ENCODE results near the gene MRPL19.
"Not testable (repeated sequence)": the region's sequence is repeated elsewhere in the genome, so short reads cannot be mapped to it uniquely, and the experiment has no call there.

Gene MRPL19

DNA sequence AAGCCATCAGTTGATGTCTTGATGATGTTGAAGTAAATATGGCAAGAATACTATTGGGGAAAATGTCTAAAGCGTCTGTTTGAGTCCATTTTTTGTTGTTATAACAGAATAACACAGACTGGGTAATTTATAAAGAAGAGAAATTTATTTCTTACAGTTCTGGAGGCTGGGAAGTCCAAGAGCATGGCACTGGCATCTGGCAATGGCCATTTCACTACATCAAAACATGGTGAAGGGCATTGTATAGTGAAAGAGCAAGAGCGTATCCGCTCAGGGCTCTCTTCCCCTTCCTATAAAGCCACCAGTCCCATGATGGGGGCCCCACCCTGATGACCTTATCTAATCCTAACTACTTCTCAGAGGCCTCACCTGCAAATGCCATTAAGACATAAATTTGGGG, 29.6 kb upstream of the MRPL19 start:
- no peak for DNase-seq

DNA sequence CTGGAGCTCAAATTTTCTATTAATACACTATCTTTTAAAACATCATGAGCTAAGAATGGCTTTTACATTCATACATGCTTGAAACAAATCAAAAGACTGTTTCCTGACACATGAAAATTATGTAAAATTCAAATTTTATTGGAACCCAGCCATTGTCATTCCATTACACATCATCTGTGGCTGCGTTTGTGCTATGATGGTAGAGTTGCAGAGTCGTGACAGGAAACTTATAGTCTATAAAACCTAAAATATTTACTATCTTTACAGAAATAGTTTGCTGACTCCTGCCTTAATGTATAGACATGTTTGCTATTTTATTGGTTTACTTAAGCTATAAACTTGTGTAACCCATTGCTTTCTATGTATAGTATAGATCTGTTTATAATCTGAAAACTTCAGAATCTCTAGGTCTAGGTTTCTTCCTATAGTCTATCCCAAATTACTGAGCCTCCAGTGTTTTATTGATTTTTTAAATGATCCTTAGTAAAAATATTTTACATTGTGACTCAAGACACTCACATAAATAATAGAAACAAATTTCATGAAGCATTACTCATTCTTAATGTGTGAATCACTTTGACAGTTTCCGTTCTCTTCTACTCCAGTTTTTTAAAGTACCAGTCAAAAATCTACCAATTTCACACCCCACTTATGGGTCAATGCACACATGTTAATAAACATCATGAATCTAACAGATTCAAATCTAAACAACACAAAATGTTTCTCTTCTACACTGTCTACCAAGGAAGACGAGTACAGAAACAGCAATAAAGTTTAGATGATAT, 26.4 kb upstream of the MRPL19 start:
- no peak for DNase-seq

DNA sequence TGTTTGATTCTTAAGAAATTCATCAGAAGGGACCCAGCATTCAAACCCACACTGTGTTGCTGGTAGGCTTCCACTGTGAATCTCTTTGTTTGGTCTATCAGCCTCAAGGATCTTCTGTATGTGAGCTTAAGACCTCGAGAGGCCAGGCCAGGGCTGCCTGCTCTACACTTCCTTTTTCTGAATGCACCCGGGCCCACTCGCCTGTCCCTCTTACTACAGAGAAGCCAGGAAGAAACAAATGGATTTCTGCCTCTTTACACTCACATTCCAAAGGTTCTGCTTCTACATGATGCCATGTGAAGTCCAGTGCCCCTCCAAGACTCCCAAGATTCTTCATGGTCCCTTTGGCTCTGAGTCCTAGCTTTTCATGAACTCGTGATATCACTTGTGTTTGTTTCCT, 25.4 kb upstream of the MRPL19 start:
- no peak for DNase-seq

DNA sequence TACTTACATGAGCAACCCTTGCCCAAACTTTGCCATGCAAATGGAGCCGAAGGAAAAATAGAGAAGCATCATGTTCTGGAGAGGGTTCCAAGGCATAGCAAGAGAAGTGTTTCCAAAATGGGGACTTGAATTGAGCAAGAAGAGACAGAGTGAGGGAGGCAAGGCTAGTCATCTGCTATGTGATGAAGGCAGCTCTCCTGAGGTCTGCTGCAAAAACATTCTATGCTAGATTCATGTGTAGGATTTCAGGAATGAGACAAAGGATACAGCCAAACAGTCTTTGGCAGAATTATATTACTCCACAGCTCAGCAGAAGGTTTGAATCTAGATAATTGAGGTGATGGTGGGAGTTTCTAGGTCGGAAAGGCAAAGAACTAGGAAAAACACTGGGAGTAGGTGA, 24.1 kb upstream of the MRPL19 start:
- DNase-seq: no peak

DNA sequence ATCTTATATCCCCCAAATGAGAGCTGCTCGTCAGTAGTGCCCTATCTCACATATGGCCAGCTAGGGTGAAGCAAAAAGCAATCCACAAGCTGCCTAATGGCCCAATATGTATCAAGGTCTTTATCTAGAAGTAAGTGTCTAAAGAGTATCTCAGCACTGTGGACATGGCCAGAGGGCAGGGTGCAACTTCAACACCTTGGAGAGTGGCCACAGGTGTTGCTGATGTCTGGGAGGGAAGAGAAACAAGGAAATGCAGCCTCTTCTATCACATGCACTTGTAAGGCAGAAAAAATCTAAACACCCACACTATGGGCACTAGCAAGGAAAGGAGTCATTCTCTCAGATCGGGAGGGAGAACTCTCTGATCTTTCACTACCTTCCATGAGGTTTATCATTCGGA, 23.7 kb upstream of the MRPL19 start:
- DNase-seq: no peak

DNA sequence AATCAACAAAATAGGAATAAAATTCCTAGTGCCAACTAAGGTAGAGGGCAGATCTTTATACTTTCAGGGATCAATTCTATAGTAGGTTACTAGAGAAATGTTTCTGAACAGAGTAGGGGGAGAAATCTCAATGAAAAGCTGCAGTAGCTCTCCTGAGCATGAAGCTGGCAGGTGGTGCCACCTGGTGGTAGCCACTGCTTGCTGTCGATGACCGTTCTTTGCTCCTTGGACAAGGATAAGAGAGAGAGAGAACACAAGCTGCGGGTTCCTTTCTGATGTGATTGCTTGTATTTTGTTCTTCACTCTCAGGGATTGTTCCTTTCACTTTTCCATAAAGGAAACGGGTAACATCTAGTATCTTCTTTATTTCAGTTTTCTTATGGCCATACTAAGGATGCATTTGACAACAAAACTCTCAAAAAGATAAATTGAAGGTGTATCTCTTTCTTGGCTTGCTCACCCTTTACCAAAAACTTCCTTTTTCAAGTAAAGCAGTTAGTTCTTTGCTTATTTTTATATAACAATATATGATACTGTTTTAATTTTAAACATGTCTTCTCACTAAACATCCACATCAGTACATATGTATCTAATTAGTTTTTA, 18.6 kb upstream of the MRPL19 start:
- peak; percentile 46 for DNase-seq

DNA sequence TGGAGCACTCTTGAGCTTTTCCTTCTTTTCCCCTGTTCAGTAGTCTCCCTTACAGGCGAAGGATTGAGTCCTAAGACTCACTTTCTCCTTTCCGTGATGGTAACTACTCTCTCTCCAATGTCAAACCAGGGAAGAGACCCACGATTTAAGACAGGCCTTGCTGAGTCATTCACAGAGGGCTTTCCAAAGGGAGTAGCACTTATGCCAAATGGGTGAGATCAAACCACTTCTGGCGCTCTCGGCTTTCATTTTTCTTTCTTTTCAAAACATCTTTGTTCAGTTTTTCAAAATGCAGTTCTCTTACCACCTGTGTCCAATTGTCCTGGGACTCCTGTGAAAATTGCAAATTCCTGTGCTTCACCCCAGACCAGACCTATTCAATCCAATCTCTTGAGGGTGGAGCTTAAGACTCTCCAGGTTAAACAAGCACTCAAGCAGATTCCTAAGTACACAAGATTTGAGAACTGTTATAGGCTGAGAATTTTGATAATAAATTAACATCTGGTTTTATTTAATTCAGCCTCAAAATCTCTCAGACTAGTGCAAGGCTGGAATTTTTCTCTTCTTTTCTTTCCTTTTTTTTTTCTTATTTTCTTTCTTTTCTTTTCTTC, 14.4 kb upstream of the MRPL19 start:
- DNase-seq: no peak

DNA sequence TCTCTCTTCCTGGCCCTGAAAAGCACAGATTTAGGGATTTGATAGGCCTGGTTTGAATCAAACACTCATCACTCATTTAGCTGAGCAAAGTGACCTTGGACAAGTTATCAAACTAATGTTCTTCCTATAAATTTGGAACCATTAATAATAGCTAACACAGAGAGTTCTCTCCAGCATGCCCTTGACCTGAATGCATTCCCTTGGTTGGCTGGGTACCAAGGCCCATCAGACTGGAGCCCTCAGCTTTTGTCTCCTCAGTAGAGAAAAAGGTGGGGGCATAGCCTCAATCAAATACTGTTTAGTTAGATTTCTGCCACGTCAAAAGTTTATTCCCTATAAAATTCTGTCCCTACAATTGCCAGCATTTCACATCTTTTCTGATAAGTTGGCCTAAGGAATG, 13.8 kb upstream of the MRPL19 start:
- no peak for DNase-seq

DNA sequence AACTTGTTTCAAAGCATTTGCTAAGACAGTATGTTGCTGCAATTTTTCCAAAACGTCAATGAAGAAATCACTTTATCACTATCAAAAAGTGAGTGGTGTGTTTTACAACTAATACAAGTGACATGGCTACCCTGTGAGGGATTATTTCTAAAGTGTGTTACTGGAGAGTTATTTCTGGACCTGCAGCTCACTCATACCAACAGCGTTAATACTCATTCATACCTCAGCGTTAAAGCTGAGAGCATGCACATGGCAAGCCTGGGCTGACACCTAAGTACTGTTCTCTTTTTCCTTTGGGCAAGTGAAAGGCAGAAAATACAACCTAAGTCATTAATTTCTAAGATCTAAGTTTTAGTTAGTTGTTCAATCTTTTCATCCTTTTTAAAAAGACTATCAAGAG, 13.0 kb upstream of the MRPL19 start:
- no peak for DNase-seq

DNA sequence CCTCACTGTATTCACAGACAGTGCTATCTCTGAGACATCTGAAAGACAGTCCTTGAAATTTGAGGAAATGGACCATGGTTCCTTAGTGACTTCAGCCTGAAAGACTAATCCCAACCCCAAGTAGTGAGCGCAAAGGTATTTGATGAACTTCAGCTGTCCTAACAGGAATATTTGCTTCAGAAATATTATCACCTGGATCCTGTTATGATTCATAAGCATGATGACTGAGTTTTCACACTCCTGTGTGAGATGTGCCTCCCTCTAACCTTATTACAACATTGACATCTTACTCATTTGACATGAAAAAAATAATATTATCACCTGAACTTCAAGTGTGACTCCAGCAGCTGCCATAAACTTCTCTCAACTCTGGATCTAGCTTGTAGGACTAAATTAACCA, 11.6 kb upstream of the MRPL19 start:
- no peak for DNase-seq

DNA sequence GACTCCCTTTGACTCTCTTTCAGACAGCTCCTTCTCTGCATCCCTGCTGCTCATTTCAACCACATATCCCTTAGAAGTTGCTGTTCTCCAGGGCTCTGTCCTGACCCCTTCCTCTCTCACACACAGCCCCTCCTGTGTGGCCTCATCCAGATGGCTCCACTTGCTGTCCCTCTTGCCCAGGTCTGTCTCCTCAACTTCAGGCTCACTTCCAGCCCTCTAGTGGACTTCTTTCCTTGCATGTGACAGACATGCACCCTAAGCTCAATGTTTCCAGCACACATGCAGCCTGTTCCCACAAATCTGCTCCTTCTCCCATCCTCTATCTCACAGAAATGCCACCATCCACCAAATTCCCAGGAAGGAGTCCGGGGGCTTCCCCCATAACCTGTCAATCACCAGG, 9.0 kb upstream of the MRPL19 start:
- DNase-seq: no peak

DNA sequence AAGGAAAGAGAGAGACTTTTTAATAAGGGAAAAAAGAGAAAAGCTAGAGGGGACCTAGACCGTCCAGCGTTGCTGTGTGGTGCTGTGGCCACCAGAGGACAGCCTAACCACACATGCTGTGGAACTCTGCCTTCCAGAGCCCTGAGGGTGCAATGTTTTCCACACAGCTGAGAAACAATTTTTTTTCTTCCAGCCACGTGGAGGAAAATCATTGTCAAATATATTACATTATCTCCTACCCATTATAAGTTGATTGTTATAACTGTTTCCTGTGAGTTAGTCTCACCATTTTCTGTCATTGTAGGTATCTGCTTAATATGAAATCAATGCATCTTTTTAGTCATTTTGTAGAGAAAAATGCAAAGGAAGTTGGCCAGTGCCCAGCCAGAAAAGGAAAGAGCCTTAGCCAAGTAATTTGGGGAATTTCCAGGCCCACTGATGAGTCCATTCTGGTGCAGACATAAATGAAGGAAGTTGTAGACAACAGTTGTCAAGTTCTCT, 5.9 kb upstream of the MRPL19 start:
- DNase-seq: peak; percentile 21

DNA sequence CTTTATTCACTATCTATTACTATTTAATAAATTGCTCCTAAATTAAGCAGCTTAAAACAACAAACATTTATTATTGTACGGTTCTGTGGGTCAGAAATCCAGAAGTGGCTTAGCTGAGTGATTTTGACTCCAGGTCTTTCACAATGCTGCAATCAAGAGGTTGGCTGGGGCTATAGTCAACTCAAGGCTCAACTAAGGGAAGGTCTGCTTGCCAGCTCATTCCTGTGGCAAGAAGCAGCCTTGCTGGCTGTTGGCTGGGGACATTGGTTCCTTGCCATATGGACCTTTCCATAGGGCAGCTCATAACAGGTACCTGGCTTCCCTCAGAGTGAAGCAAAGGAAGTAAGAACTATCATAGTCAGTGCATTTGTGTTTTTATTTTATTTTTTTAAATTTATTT, 5.0 kb upstream of the MRPL19 start:
- no peak for DNase-seq

DNA sequence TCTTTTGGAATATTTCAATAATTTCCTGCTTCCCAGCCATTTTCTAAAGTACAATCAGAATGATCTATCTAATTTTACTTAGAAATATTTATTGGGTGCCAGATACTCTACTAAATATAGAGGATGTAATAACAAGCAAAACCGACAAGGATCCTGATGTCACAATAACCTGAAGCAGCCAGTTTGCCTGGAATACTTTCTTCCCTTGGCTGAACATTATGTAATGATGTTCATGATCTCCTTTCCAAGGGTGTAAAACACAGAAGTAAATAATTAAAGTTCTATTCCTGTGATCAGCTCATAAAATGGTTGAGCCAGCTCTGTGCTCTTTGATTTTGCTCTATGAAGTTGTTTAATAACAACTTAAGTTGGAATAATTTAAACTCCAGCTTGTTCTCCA, 2.6 kb upstream of the MRPL19 start:
- no peak for DNase-seq

DNA sequence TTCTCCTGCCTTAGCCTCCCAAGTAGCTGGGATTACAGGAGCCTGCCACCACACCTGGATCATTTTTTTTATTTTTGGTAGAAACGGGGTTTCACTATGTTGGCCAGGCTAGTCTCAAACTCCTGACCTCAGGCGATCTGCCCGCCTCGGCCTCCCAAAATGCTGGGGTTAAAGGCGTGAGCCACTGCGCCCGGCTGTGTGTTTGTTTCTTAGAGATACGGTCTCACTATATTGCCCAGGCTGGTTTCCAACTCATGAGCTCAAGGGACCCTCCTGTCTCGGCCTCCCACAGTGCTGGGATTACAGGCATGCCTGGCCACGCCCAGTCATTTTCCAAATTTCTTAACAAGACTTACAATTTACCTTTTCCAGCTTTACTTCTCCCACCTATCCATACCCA, 940 bp upstream of the MRPL19 start:
- no peak for DNase-seq

DNA sequence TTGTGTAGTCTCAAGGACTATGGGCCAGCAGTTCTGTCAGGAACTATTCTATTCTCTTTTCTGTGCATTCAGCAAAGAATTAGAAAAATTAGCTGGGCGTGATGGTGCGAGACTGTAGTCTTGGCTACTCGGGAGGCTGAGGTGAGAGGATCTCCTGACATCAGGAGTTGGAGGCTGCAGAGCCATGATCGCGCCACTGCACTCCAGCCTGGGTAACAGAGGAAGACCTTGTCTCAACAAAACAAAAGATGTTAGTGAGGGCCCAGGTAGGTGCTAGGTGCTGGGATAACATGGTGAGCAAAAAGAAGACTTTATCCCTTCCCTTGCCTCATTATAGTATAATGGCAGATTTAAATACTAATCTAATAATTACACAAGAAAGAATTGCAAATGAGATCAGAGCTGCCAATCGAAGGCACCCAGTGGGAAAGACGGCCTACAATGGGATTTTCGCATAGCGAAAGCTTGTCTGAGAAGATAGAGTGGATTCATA, 447 bp upstream of the MRPL19 start:
- DNase-seq: no peak

DNA sequence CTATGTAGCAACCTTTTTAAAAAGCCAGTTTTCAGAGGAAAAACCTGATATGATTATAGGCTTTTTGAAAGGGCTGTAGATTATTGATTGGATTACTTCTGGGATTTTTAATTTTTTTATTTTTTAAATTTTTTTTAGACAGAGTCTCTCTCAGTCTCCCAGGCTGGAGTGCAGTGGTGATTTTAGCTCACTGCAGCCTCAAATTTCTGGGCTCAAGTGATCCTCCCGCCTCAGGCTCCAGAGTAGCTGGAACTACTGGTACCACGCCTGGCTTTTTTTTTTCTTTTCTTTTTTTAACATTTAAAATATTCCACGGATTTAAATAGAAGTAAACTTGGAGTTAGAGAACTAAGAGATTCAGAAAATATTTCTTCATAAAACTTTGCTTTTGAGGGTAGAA, 1.2 kb downstream of the MRPL19 start:
- DNase-seq: no peak

DNA sequence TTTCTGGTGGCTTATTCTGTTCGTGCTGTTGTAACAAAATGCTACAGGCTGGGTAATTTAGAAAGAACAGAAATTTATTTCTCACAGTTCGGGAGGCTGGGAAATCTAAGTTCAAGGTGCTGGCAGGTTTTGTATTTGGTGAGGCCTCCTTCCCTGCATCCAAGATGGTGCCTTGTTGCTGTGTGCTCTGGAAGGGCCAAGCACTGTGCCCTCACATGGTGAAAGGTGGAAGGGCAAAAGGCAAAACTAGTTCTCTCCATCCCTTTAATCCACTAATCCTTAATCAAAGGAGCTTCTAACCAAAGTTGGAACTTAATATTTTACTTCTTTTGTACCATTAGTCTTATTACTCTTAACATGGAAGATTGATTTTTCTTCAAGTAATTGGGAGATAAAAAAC, 7.4 kb downstream of the MRPL19 start:
- no peak for DNase-seq

DNA sequence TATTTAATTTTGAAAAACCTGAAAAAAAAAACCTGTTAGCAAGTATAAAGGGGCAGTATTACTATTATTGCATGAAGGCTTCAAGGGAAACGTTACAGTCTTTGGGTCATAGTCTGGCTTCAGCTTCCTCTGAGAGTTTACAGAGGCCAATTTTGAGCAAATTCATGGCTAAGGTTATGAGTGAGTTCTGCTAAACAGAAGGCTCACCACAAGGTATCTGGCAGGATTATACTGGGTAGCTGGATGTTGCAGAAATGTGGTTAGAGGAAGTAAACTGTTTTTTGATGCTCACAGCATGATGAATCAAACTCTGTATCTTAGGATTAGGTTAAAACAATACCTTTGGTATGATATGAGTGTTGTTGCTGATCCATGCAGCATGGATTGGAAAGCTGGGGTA, 9.3 kb downstream of the MRPL19 start:
- DNase-seq: no peak

DNA sequence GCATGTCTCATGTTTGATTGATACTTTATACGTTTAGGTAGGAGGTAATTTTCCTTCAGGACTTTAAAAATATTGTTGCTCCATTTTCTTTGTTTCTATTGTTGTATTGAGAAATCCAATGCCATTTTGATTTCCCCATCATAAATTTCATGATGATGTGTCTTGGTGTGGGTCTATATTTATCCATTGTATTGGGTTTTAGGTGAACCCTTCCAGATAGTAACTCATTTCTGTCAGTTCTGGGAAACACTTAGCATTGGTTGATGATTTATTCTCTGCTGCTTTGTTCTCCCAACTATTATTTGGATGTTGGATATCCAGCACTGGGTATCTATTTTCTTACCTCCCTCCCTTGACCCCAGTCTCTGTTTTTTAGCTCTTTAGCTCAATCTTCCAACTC, 10.0 kb downstream of the MRPL19 start:
- no peak for DNase-seq

DNA sequence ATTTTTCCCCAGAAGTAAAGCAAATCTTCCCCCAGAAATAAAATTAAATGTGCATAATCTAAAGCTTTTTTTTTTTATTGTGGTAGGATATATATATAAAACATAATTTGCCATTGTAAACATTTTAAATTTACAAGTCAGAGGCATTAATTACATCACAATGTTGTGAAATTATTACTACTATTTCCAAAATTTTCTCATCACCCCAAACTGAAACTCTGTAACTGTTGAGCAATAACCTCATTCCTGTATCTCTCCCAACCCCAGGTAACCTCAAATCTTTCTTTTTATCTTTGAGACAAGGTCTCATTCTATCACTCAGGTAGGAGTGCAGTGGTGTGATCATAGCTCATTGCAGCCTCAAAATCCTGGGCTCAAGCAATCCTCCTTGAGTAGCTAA, 11.2 kb downstream of the MRPL19 start:
- DNase-seq: no peak

DNA sequence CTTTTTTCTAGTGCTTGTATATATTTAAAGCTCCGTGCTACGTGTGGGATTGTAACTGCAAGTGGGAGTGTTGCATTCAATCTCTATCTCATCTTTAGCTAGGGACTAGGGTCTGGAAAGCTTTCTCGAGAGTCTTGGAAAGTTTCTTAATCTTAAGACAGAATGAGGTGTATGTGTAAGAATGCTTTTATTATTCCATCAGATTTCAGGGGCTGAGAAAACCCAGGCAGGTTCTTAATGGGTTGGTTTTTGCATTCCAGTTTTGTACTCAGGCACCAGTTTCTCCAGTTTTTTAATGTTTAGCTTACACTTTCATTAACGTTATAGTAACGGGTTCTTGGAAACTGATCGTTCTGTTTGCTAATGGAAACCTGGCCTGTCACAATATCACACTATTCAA, 20.3 kb downstream of the MRPL19 start:
- DNase-seq: no peak

DNA sequence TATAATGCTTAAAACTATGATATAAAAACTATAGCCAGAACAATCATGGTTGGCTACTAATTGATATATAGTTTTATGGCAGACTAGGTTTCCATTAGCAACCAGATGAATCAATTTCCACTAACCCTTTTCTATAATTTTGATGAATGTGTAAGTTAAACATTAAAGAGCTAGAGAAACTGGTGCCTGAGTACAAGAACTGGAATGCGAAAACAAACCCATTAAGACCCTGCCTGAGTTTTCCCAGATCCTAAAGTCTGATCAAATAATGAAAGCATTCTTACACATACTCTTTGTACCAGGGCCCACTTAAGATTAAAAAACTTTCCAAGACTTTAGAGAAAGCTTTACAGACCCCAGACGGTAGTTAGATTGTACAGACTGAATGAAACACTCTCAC, 21.3 kb downstream of the MRPL19 start:
- no peak for DNase-seq

DNA sequence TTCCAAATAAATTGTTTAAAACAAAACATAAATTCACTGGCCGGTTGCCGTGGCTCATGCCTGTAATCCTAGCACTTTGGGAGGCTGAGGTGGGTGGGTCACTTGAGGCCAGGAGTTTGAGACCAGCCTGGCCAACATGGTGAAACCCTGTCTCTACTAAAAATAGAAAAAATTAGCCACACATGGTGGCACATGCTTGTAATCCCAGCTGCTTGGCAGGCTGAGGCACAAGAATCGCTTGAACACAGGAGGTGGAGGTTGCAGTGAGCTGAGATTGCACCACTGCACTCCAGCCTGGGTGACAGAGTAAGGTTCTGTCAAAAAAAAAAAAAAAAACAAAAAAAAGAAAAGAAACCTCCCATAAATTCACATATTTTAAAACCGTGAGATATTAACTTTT, 28.8 kb downstream of the MRPL19 start:
- DNase-seq: not testable (repeated sequence)

Data from effector CD4-positive, alpha-beta T cell (primary cell).